ENCODE results near the gene ANKRD61.
"Not testable (repeated sequence)": the region's sequence is repeated elsewhere in the genome, so short reads cannot be mapped to it uniquely, and the experiment has no call there.

Gene ANKRD61

DNA sequence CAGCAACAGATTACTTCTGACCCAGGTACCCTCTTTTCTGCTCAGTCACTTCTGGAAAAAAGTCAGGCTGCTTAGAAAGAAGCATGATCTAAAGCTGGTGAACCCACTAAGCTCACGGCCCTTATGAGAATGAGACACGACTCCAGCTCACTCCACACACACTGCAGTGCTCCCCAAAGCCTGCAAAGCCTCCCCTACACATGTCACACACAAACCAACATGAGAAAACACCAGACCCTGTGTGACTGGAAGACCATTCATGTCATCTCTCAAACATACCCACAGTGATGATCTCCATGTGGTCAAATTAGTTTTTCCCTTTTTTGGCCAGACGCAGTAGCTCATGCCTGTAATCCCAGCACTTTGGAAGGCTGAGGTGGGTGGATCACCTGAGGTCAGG lies 391 bp downstream of the ANKRD61 start:
- no peak for DNase-seq (ENCODE audit: low spot score)

GRCh38 chr7:6032167-6032566 lies 991 bp downstream of the ANKRD61 start:
- no peak for DNase-seq (ENCODE audit: low spot score)

DNA sequence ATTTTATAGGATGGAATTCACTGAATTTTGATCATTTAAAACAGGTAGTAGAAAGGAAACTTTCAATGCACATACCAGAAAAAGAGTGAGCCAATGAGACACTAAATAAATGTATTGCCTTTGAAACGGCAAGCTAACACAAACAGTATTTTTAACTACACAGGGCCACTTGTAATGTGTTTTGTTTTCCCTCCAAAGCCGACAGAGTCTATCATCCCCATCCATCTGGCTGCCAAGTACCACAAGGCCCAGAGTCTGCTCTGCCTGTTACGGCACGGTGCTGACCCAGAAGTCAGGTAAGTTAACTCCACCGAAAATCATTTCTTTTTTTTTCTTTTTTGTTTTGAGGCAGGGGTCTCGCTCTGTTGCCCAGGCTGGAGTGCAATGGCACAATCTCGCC lies 1.5 kb downstream of the ANKRD61 start:
- DNase-seq (ENCODE audit: low spot score): no peak

DNA sequence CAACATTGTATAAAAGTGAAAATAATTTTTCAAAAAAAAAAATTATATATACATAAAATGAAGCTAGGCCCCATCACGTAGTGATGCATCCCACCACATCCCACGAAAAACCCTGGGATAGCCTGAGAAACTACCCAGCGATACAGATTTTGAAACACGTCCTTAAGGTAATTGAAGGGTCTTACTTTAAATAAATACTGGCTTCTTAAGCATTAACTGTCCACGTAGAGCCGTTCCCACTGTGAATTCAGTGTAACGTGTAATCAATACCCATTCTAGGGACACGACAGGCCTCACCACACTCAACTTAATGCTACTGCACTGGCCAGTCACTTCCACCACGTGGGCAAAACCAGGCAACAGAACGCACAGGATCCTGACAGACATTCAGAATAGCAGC lies 4.0 kb downstream of the ANKRD61 start:
- DNase-seq (ENCODE audit: low spot score): no peak

- DNase-seq (ENCODE audit: low spot score): no peak
These were observed 4.5 kb downstream of the ANKRD61 start for GRCh38 chr7:6035686-6036085.

DNA sequence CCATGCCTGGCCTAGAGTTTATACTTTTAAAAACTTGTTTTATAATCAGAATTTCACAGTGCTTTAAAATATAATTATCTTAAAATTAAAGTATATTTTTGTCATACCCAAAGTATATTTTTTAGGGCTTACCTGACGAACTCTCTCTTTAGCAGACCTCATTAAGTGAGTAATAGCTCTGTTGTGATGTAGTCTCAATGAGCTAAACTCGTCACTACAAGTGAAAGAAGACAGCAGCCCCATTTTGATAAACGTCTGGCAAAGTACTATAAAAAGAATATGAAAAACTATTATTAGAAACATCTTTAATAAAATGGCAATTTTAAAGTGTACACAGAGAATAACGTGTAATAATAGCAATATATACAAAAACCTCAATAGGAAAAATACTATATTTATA lies 18.6 kb downstream of the ANKRD61 start:
- DNase-seq (ENCODE audit: low spot score): no peak

- DNase-seq (ENCODE audit: low spot score): not testable (repeated sequence)
These were observed 20.0 kb downstream of the ANKRD61 start for GRCh38 chr7:6051185-6051584.

DNA sequence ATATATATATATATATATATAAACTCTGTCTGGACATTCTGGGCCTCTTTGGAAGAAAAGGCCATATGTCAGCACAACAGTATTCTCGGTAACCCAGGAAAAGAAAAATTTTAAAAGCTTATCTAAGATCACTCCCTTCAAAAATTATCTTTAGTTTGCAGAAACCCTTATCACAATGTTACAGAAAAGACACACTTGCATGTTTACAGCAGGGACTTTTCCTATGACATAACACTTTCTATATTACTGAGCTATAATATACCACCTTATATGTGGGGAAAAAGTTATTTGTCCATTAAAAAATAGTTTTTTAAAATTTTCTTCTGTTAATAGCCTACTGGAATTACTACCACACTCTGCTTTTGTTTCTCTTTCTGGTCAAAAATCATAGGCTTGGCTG lies 25.4 kb downstream of the ANKRD61 start:
- no peak for DNase-seq (ENCODE audit: low spot score)

GRCh38 chr7:6057316-6058129 lies 26.3 kb downstream of the ANKRD61 start:
- DNase-seq (ENCODE audit: low spot score): no peak

DNA sequence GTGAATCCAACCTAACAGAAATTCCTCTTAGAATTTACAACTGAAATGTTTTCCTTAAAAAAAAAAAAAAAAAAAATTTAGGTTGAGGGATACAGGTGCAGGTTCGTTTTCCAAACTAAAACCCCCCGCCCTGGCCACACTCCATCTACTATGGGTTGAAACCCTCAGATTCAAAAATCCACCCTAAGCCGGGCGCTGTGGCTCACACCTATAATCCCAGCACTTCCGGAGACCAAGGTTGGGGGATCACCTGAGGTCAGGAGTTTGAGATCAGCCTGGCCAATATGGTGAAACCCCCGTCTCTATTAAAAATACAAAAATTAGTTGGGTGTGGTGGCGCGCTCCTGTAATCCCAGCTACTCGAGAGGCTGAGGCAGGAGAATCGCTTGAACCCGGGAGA lies 28.8 kb downstream of the ANKRD61 start:
- DNase-seq (ENCODE audit: low spot score): not testable (repeated sequence)

GRCh38 chr7:6071406-6071805 lies 40.2 kb downstream of the ANKRD61 start:
- DNase-seq (ENCODE audit: low spot score): no peak

DNA sequence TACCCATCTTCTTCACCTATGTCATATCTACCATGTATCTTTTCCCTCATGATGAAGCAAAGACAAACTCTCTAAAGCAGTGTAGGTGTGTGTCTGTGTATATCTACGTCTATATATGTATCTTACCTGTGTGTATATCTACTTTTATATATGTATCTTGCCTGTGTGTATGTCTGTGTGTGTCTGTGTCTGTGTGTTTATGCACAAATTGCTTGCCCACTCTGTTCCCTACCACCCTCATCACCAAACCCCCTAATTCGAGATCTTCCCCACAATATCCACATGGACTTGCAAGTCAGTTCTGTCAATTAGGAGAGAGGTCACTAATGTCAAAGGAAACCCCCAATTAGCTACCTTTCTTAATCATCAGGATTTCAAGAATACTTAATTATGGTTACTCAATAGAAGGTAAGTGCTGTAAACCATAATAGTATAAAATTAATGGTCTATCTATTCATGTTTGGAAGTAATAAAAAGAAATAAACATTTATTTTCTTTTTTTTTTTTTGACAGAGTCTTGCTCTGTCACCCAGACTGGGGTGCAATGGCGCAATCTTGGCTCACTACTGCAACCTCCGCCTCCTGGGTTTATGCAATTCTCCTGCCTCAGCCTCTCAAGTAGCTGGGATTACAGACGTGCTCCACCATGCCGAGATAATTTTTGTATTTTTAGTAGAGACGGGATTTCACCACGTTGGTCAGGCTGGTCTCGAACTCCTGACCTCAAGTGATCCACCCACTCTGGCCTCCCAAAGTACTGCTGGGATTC lies 43.6 kb downstream of the ANKRD61 start:
- DNase-seq (ENCODE audit: low spot score): no peak

- no peak for DNase-seq (ENCODE audit: low spot score)
These were observed 47.4 kb downstream of the ANKRD61 start for GRCh38 chr7:6078548-6078947.

GRCh38 chr7:6083047-6083446 lies 51.9 kb downstream of the ANKRD61 start:
- DNase-seq (ENCODE audit: low spot score): not testable (repeated sequence)
